ENCODE measurements around the gene COQ2. TPM values are rescaled to one million over a fixed set of nuclear protein-coding genes. Genes with fewer than 3 reads are reported as not detected.

COQ2 gene
- polyA plus RNA-seq, 1 of the 3 experiments (the other 2 are of a cell fraction), result 14.8 TPM

GRCh38 chr4:83259586-83259985 lies 25.0 kb downstream of the COQ2 start:
- Histone ChIP-seq H3K9me3 (no peaks in the 10 kb centered on the region), H3K9ac (no peak overlapping the region), H4K20me1 (ENCODE audit: insufficient read depth) (no peaks in the 10 kb centered on the region), H3F3A (replicated peaks; ENCODE audit: insufficient read depth) (peaks cover 21% of the 10 kb centered on the region), H2AFZ (ENCODE audit: low read depth) (no peak overlapping the region), H3K4me1 (ENCODE audit: control insufficient read depth in 1 of 2, insufficient read depth in 2 of 2, low read depth in 1 of 2, low read length in 1 of 2) (peaks cover 0 to 4% of the 10 kb centered on the region in 2 experiments; a peak in 1 of 4 replicates), H3K4me2 (no peak overlapping the region), H3K4me3 (ENCODE audit: low read depth in 2 of 2, low read length in 1 of 2) (no peak overlapping the region), H3K79me2 (ENCODE audit: insufficient read depth) (no peaks in the 10 kb centered on the region), H3K36me3 (replicated peaks in 1 of 2; ENCODE audit: control insufficient read depth in 1 of 2, insufficient read depth in 2 of 2, low read length in 1 of 2) (peaks cover 2 to 16% of the 10 kb centered on the region in 2 experiments), H3K9me2 (no peaks in the 10 kb centered on the region), H3K27ac (ENCODE audit: low read depth in 2 of 2, low read length in 1 of 2) (no peak overlapping the region), H3K27me3 (ENCODE audit: insufficient read depth) (no peaks in the 10 kb centered on the region)
- CTCF ChIA-PET, result interaction anchor here (1.0 to 4.2 kb wide), 6 partner anchors 9 to 353 kb away, joined by 3 to 24 read pairs (median 3); no protein-coding TSS in a partner anchor
- WGBS (ENCODE audit: low lambda C conversion rate), result 100% methylated on average over 1 of the region's 1 CpG
- no peak for DNase-seq
- POLR2A ChIA-PET, result no interaction called here
- TF ChIP-seq GABPA (IDR thresholded peaks at IDR 0.05; ENCODE audit: low read depth) (no peak), MXI1 (IDR thresholded peaks at IDR 0.05; ENCODE audit: low read depth, low read length) (no peak), ELF1 (IDR thresholded peaks at IDR 0.05) (no peak), MEF2A (IDR thresholded peaks at IDR 0.05; ENCODE audit: borderline replicate concordance, low read depth) (no peak), RXRA (IDR thresholded peaks at IDR 0.05; ENCODE audit: borderline replicate concordance, low read depth) (no peak), YY1 (IDR thresholded peaks at IDR 0.05; ENCODE audit: low read depth) (no peak), NFIC (IDR thresholded peaks at IDR 0.05; ENCODE audit: borderline replicate concordance) (no peak), PBX3 (IDR thresholded peaks at IDR 0.05) (no peak), CHD2 (IDR thresholded peaks at IDR 0.05; ENCODE audit: low read length, partially characterized antibody) (no peak), JUND (IDR thresholded peaks at IDR 0.05) (no peak), EP300 (IDR thresholded peaks at IDR 0.05; ENCODE audit: borderline replicate concordance in 1 of 2, low read depth in 1 of 2, low read length in 1 of 2) (no peak), MAX (IDR thresholded peaks at IDR 0.05; ENCODE audit: low read depth) (no peak), EZH2phosphoT487 (IDR thresholded peaks at IDR 0.05; ENCODE audit: borderline replicate concordance, low read depth) (no peak), TAF1 (IDR thresholded peaks at IDR 0.05; ENCODE audit: borderline replicate concordance, low read depth, low read length) (no peak)
- TF ChIP-seq, protein P1, sequence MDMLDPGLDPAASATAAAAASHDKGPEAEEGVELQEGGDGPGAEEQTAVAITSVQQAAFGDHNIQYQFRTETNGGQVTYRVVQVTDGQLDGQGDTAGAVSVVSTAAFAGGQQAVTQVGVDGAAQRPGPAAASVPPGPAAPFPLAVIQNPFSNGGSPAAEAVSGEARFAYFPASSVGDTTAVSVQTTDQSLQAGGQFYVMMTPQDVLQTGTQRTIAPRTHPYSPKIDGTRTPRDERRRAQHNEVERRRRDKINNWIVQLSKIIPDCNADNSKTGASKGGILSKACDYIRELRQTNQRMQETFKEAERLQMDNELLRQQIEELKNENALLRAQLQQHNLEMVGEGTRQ (IDR thresholded peaks at IDR 0.05; ENCODE audit: borderline replicate concordance, low read depth, low read length), result no peak

- H3K4me3 ChIP-seq (ENCODE audit: low read depth in 2 of 2, low read length in 1 of 2), result no peak overlapping the region
- H3K79me2 ChIP-seq (ENCODE audit: insufficient read depth), result no peaks in the 10 kb centered on the region
- H3K4me2 ChIP-seq, result no peak overlapping the region
- TF ChIP-seq RCOR1 (IDR thresholded peaks at IDR 0.05; ENCODE audit: low read length), result no peak
- TF ChIP-seq ELF1 (IDR thresholded peaks at IDR 0.05), result no peak
- TF ChIP-seq FOXJ3 (CRISPR knock-in tag; IDR thresholded peaks at IDR 0.05), result no peak
- TF ChIP-seq, protein P2, sequence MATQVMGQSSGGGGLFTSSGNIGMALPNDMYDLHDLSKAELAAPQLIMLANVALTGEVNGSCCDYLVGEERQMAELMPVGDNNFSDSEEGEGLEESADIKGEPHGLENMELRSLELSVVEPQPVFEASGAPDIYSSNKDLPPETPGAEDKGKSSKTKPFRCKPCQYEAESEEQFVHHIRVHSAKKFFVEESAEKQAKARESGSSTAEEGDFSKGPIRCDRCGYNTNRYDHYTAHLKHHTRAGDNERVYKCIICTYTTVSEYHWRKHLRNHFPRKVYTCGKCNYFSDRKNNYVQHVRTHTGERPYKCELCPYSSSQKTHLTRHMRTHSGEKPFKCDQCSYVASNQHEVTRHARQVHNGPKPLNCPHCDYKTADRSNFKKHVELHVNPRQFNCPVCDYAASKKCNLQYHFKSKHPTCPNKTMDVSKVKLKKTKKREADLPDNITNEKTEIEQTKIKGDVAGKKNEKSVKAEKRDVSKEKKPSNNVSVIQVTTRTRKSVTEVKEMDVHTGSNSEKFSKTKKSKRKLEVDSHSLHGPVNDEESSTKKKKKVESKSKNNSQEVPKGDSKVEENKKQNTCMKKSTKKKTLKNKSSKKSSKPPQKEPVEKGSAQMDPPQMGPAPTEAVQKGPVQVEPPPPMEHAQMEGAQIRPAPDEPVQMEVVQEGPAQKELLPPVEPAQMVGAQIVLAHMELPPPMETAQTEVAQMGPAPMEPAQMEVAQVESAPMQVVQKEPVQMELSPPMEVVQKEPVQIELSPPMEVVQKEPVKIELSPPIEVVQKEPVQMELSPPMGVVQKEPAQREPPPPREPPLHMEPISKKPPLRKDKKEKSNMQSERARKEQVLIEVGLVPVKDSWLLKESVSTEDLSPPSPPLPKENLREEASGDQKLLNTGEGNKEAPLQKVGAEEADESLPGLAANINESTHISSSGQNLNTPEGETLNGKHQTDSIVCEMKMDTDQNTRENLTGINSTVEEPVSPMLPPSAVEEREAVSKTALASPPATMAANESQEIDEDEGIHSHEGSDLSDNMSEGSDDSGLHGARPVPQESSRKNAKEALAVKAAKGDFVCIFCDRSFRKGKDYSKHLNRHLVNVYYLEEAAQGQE (IDR thresholded peaks at IDR 0.05; ENCODE audit: low read depth, low read length), result no peak
- TF ChIP-seq CTCF (IDR thresholded peaks at IDR 0.05), result no peak
- no peak for TF ChIP-seq SMC3 (IDR thresholded peaks at IDR 0.05; ENCODE audit: low read depth, low read length)
- no peak overlapping the region for H3K9ac ChIP-seq
- H2AFZ ChIP-seq (ENCODE audit: low read depth), result no peak overlapping the region
- DNase-seq, result no peak
- H3K27me3 ChIP-seq (ENCODE audit: insufficient read depth), result no peaks in the 10 kb centered on the region
- CTCF ChIA-PET, result no interaction called here
- POLR2A ChIA-PET, result no interaction called here
- peaks cover 0 to 4% of the 10 kb centered on the region in 2 experiments; a peak in 1 of 4 replicates for H3K4me1 ChIP-seq (ENCODE audit: control insufficient read depth in 1 of 2, insufficient read depth in 2 of 2, low read depth in 1 of 2, low read length in 1 of 2)
- no peaks in the 10 kb centered on the region for H3K9me2 ChIP-seq
- H3F3A ChIP-seq (replicated peaks; ENCODE audit: insufficient read depth), result peaks cover 21% of the 10 kb centered on the region
- no peaks in the 10 kb centered on the region for H4K20me1 ChIP-seq (ENCODE audit: insufficient read depth)
- no peaks in the 10 kb centered on the region for H3K9me3 ChIP-seq
- H3K27ac ChIP-seq (ENCODE audit: low read depth in 2 of 2, low read length in 1 of 2), result no peak overlapping the region
- H3K36me3 ChIP-seq (replicated peaks in 1 of 2; ENCODE audit: control insufficient read depth in 1 of 2, insufficient read depth in 2 of 2, low read length in 1 of 2), result peaks cover 0 to 14% of the 10 kb centered on the region in 2 experiments
Observed at GRCh38 chr4:83258461-83258860, 26.1 kb downstream of the COQ2 start.

Measured in SK-N-SH (cell line).